ENCODE data around the gene CLEC7A.

DNA sequence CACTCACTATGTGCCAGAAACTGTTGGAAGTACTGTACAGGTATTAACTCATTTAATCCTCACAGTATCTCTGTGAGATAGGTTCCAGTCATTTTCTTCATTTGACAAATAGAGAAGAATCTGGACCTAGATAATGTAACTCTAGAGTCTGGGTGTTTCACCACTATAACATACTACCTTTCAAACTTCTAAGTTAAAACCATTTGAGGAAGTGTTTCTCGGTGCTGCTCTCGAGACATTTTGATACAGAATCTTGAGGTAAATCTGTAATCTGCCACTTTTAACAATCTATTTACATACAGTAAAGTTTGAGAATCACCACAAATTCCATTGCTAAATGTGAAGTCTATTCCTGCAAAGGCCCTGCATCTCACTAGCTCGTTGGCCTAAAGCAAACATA is 33.1 kb upstream of the CLEC7A start:
- TF ChIP-seq POLR2AphosphoS5 (IDR thresholded peaks at IDR 0.05; ENCODE audit: low read depth, low read length) (no peak), TAF1 (IDR thresholded peaks at IDR 0.05; ENCODE audit: borderline replicate concordance, insufficient read depth, low read length) (no peak)

All from PFSK-1 (cell line).